HG02870 (cell line): Measurements from ENCODE around the gene FADS2.

Source experiments
- ATAC-seq: cut with Tn5 transposase; IDR thresholded peaks from one replicate; pipeline ENCODE4 v1.9.1; 2021; ENCODE audit warnings: mild to moderate bottlenecking, moderate library complexity; ENCODE audit not compliant: unreplicated experiment

FADS2 gene

GRCh38 chr11:61827571-61828378, at the start of gene FADS2:
FADS2 (plus strand) TSS chr11:61828300; CDS start chr11:61828391, 91 bp downstream.
- peak; percentile 64 for ATAC-seq

- ATAC-seq: no peak
Measured at GRCh38 chr11:61778357-61778886, 49.7 kb upstream of the FADS2 start.

- ATAC-seq: no peak
Measured at GRCh38 chr11:61778920-61779650, 49.0 kb upstream of the FADS2 start.

- ATAC-seq: no peak
Measured at GRCh38 chr11:61779666-61780525, 48.2 kb upstream of the FADS2 start.

- ATAC-seq: no peak
Measured at GRCh38 chr11:61780581-61781162, 47.4 kb upstream of the FADS2 start.

- ATAC-seq: no peak
Measured at GRCh38 chr11:61781585-61781984, 46.5 kb upstream of the FADS2 start.

- ATAC-seq: no peak
Measured at GRCh38 chr11:61782299-61782698, 45.8 kb upstream of the FADS2 start.

GRCh38 chr11:61782841-61783240, 45.3 kb upstream of the FADS2 start:
- no peak for ATAC-seq

- no peak for ATAC-seq
Measured at GRCh38 chr11:61783717-61784505, 44.2 kb upstream of the FADS2 start.

GRCh38 chr11:61784506-61784805, 43.6 kb upstream of the FADS2 start:
- ATAC-seq: no peak

- ATAC-seq: no peak
Measured at GRCh38 chr11:61785837-61786402, 42.2 kb upstream of the FADS2 start.

GRCh38 chr11:61787928-61788491, 40.1 kb upstream of the FADS2 start:
- ATAC-seq: no peak

- ATAC-seq: no peak
Measured at GRCh38 chr11:61791737-61792309, 36.3 kb upstream of the FADS2 start.

- peak; percentile 73 for ATAC-seq
Measured at GRCh38 chr11:61792310-61793082, 35.6 kb upstream of the FADS2 start, which contains the start of the genes FEN1 and TMEM258. FEN1 (plus strand) TSS chr11:61792911; CDS start chr11:61795362, 2,451 bp downstream. TMEM258 (minus strand) TSS chr11:61792599; CDS start chr11:61792558, 41 bp downstream.

- ATAC-seq: peak; percentile 15
Measured at GRCh38 chr11:61793083-61793828, 34.8 kb upstream of the FADS2 start.

GRCh38 chr11:61793829-61794204, 34.3 kb upstream of the FADS2 start:
- ATAC-seq: no peak

GRCh38 chr11:61794579-61794978, 33.5 kb upstream of the FADS2 start:
- ATAC-seq: no peak
